Uterus (tissue), 2 donors: ENCODE results near the gene PBX1.

ENCODE experiments used
- POLR2A ChIP-seq, 2 donors: fragments of 450-650 bp; IDR thresholded peaks; one replicate each; pipeline ENCODE4 v1.6.1; 2016; ENCODE audit warnings: antibody characterized with exemption in 2 of 2, mild to moderate bottlenecking in 1 of 2, moderate library complexity in 1 of 2
- TF ChIP-seq, protein P1 (sequence below), 4 experiments: fragments of 200-600 bp in 2 of 4; fragments of 450-650 bp in 2 of 4; sonication (generic) in 2 of 4; IDR thresholded peaks; one replicate each; pipeline ENCODE4 v1.5.1; 2016 to 2019; ENCODE audit warnings: antibody characterized with exemption in 4 of 4, mild to moderate bottlenecking in 2 of 4, moderate library complexity in 1 of 4

DNA sequence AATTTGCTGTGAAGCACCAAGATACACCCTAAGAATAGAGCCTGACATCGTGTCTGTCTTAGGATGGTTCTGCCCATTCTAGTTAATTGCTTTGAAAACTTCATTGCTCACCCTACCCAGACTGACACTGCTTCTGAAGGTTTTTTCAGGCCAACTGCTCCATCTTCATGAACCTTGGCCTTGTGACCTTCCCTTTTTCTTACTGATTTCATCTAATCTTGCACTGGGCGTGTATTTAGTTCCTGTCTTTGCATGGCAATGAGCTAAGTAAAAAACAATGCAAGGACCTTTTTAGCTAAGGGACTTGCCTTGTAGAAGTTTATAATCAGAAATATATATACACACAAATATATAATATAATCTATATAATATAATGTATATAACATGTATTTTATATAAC lies 108.0 kb downstream of the PBX1 start:
- TF ChIP-seq, protein P1, sequence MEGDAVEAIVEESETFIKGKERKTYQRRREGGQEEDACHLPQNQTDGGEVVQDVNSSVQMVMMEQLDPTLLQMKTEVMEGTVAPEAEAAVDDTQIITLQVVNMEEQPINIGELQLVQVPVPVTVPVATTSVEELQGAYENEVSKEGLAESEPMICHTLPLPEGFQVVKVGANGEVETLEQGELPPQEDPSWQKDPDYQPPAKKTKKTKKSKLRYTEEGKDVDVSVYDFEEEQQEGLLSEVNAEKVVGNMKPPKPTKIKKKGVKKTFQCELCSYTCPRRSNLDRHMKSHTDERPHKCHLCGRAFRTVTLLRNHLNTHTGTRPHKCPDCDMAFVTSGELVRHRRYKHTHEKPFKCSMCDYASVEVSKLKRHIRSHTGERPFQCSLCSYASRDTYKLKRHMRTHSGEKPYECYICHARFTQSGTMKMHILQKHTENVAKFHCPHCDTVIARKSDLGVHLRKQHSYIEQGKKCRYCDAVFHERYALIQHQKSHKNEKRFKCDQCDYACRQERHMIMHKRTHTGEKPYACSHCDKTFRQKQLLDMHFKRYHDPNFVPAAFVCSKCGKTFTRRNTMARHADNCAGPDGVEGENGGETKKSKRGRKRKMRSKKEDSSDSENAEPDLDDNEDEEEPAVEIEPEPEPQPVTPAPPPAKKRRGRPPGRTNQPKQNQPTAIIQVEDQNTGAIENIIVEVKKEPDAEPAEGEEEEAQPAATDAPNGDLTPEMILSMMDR (IDR thresholded peaks at IDR 0.05) = no peak
- TF ChIP-seq POLR2A (IDR thresholded peaks at IDR 0.05) = no peak
